Adipocyte (in vitro differentiated cells): ENCODE measurements around the gene DSC3.
"Not testable (repeated sequence)": the region's sequence is repeated elsewhere in the genome, so short reads cannot be mapped to it uniquely, and the experiment has no call there.

Experiments used
- DNase-seq: peaks from one replicate; pipeline ENCODE4 v3.0.0-alpha.2; 2015; ENCODE audit warnings: low read depth
- H3K27me3 ChIP-seq: replicated peaks from 2 replicates; pipeline ENCODE4 v1.7.0; 2013; ENCODE audit warnings: mild to moderate bottlenecking, low read length, moderate library complexity; ENCODE audit not compliant: control insufficient read depth, insufficient read depth
- H3K36me3 ChIP-seq: 2 replicates; pipeline ENCODE4 v1.7.0; 2013; ENCODE audit warnings: low read length, mild to moderate bottlenecking, moderate library complexity; ENCODE audit not compliant: control insufficient read depth, insufficient read depth, severe bottlenecking
- H3K4me1 ChIP-seq: 2 replicates; pipeline ENCODE4 v1.7.0; 2013; ENCODE audit warnings: mild to moderate bottlenecking, low read length, moderate library complexity; ENCODE audit not compliant: control insufficient read depth, insufficient read depth
- H3K4me3 ChIP-seq: 2 replicates; pipeline ENCODE4 v1.7.0; 2013; ENCODE audit warnings: mild to moderate bottlenecking, low read length, moderate library complexity
- H3K9ac ChIP-seq: 2 replicates; pipeline ENCODE4 v1.7.0; 2013; ENCODE audit warnings: mild to moderate bottlenecking, low read length, moderate library complexity
- H3K9me3 ChIP-seq: 2 replicates; pipeline ENCODE4 v1.7.0; 2013; ENCODE audit warnings: mild to moderate bottlenecking, low read length, moderate library complexity; ENCODE audit not compliant: control insufficient read depth

The DSC3 gene

DNA sequence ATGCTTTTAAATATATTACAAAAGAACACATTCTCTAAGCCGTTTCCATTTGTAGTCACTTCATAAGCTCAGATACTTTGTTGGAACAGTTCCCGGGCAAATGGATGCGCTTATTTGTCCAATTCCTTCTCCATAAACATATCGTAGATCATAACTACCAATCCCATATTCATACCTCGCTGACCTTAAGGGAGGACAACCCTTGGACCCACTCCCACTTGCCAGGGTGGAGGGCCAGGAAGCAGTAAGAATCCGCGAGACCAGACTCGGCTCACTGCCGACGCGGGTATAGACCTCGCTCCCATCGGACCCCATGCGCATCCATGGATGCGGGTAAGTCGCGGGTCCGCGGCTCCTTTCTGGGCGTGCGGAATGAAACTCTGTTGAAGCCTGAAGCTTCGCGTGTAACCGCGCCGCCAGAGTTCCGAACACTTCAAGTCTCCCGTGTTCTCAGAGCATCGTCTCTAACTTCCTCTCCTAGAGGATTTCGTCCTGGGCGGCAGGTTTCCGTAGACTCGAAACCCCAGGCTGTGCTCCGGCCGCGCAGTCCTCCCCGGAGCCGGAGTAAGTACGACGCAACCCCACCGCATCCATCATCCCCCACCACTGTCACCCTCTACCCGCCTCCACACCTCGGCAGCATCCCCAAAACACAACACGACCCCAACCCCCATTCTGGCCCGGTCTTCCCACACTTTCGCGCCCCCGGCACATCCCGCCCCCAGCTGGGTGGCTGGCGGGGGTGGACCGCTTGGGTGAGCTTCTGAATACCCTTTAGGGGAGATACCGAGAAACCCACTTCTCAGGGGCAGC lies 1.1 kb downstream of the DSC3 start:
- no peaks in the 10 kb centered on the region for H3K9me3 ChIP-seq
- peaks cover 39% of the 10 kb centered on the region for H3K27me3 ChIP-seq
- no peaks in the 10 kb centered on the region for H3K36me3 ChIP-seq
- DNase-seq = no peak
- H3K9ac ChIP-seq = no peak overlapping the region
- H3K4me1 ChIP-seq = no peaks in the 10 kb centered on the region
- peak overlapping the region; percentile 18 for H3K4me3 ChIP-seq

- H3K36me3 ChIP-seq = no peaks in the 10 kb centered on the region
- H3K9ac ChIP-seq = no peak overlapping the region
- no peaks in the 10 kb centered on the region for H3K4me1 ChIP-seq
- no peaks in the 10 kb centered on the region for H3K9me3 ChIP-seq
- no peak for DNase-seq
- H3K4me3 ChIP-seq = peak overlapping the region; percentile 18
- peaks cover 39% of the 10 kb centered on the region for H3K27me3 ChIP-seq
These were observed 1.8 kb downstream of the DSC3 start for GRCh38 chr18:31040686-31041270.

- no peak overlapping the region for H3K9ac ChIP-seq
- no peaks in the 10 kb centered on the region for H3K9me3 ChIP-seq
- H3K4me3 ChIP-seq = no peak overlapping the region
- H3K36me3 ChIP-seq = no peaks in the 10 kb centered on the region
- no peak for DNase-seq
- H3K27me3 ChIP-seq = peaks cover 39% of the 10 kb centered on the region
- H3K4me1 ChIP-seq = no peaks in the 10 kb centered on the region
These were observed 3.1 kb downstream of the DSC3 start for GRCh38 chr18:31039426-31039825.

DNA sequence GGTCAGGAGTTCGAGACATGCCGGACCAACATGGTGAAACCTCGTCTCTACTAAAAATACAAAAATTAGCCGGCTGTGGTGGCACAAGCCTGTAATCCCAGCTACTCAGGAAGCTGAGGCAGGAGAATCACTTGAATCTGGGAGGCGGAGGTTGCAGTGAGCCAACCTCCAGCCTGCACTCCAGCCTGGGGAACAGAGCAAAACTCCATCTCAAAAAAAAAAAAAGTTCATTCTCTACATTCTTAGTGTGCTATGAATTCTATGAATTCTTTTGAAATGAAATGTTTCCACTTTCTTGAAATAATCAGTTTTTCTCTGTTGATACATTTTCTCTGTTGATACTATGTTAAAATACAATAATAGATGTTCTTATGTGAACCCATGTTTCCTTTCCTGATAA lies 4.9 kb downstream of the DSC3 start:
- DNase-seq = not testable (repeated sequence)

GRCh38 chr18:31034541-31034940 lies 8.0 kb downstream of the DSC3 start:
- Histone ChIP-seq H3K27me3 (peaks cover 3% of the 10 kb centered on the region), H3K4me3 (no peak overlapping the region), H3K4me1 (no peaks in the 10 kb centered on the region), H3K9ac (no peak overlapping the region), H3K9me3 (peaks cover 5% of the 10 kb centered on the region), H3K36me3 (no peaks in the 10 kb centered on the region)
- no peak for DNase-seq

More for the DNA sequence above, 4.9 kb downstream of the DSC3 start:
- not testable (repeated sequence) for H3K36me3 ChIP-seq, H3K9me3 ChIP-seq, H3K4me1 ChIP-seq, H3K9ac ChIP-seq, H3K4me3 ChIP-seq
- H3K27me3 ChIP-seq = peaks cover 27% of the 10 kb centered on the region

GRCh38 chr18:31030574-31031278 lies 11.8 kb downstream of the DSC3 start:
- H3K4me3 ChIP-seq = no peak overlapping the region

DNA sequence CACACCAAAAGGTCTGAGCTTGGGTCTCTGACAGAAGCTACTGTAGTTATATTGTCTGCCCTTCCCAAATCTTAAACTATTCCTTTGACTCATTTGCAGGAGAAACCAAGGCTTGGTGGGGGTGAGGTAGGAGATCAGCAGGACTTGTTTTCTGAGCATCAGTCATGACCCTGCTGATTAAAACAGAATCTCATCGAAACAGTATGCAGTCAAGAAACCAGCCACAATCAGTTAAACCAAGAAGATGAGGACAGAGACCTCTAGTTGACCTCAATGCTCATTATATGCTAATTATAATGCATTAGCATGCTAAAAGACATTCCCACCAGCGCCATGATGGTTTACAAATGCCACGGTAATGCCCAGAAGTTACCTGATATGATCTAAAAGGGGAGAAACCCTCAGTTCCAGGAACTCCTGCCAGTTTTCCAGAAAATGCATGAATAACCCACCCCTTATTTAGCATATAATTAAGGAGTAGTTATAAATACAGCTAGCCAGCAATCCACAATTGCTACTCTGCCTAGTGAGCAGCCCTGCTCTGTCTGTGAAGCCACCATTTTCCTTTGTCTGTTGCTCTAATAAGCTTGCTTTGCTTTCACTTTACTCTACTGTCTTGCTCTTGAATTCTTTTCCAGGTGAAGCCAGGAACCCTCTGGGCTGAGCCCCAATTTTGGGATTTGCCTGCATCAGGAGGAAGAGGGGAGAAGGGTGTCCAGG lies 26.7 kb downstream of the DSC3 start:
- no peak for DNase-seq
- Histone ChIP-seq H3K4me1 (no peaks in the 10 kb centered on the region), H3K36me3 (no peaks in the 10 kb centered on the region), H3K9ac (no peak overlapping the region), H3K4me3 (no peak overlapping the region), H3K27me3 (no peaks in the 10 kb centered on the region), H3K9me3 (no peaks in the 10 kb centered on the region)

More at GRCh38 chr18:31030574-31031278, 11.8 kb downstream of the DSC3 start:
- Histone ChIP-seq H3K36me3 (no peaks in the 10 kb centered on the region), H3K9me3 (peaks cover 5% of the 10 kb centered on the region), H3K4me1 (no peaks in the 10 kb centered on the region), H3K9ac (no peak overlapping the region), H3K27me3 (no peaks in the 10 kb centered on the region)
- no peak for DNase-seq

- not testable (repeated sequence) for H3K27me3 ChIP-seq, H3K4me3 ChIP-seq, DNase-seq, H3K4me1 ChIP-seq, H3K36me3 ChIP-seq, H3K9me3 ChIP-seq, H3K9ac ChIP-seq
These were observed 31.1 kb downstream of the DSC3 start for GRCh38 chr18:31011455-31011854.

GRCh38 chr18:31010601-31011000 lies 31.9 kb downstream of the DSC3 start:
- H3K4me3 ChIP-seq = no peak overlapping the region
- no peak for DNase-seq
- H3K9me3 ChIP-seq = no peaks in the 10 kb centered on the region
- H3K4me1 ChIP-seq = no peaks in the 10 kb centered on the region
- no peak overlapping the region for H3K9ac ChIP-seq
- H3K27me3 ChIP-seq = no peaks in the 10 kb centered on the region
- H3K36me3 ChIP-seq = no peaks in the 10 kb centered on the region

DNA sequence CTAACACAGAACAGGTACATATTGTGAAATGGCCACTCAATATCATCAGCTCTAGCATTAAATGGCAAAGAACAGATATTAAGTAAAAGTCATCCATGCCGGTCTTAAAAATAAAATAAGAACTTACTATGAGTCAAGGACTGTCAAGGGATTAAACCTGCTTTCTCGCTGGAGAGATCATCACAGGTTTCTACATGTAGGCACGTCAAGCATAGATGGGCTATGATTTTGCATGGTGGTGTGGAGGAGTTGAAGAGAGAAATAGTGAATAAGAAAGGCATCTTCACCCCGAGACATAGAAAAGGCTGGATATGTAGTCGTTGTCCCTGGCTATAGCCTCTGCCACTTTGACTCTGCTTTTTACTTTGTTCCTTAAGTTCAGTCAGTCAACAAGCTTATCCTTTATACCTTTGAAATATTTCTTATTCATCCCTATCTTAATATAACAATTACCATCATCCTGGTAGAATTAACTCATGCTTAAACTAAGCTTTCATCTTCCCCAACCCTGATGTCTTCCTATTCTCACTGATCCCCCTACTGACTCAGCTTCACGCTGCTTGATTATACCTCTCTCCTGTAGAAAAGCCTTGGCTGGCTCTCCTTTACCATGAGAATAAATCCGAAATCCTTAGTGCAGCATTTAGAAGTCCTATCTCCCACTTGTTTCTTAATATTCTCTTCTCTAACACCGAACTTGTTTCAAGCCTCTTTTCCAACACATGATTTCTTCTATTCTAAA lies 42.5 kb downstream of the DSC3 start:
- Histone ChIP-seq H3K9ac (no peak overlapping the region), H3K36me3 (no peaks in the 10 kb centered on the region), H3K27me3 (no peaks in the 10 kb centered on the region), H3K4me3 (no peak overlapping the region), H3K4me1 (no peaks in the 10 kb centered on the region), H3K9me3 (no peaks in the 10 kb centered on the region)
- no peak for DNase-seq
